ENCODE data around the gene KY. TPM values are rescaled to one million over a fixed set of nuclear protein-coding genes. Genes with fewer than 3 reads are reported as not detected.
"Not testable (repeated sequence)": the region's sequence is repeated elsewhere in the genome, so short reads cannot be mapped to it uniquely, and the experiment has no call there.

Gene KY
- total RNA-seq, 1 experiment from 2014 or later: 0.29 TPM

- Histone ChIP-seq H3K27me3 (ENCODE audit: low read length) (no peaks in the 10 kb centered on the region), H2AFZ (ENCODE audit: low read length) (no peak overlapping the region), H3K9me3 (ENCODE audit: low read length) (no peaks in the 10 kb centered on the region), H3K79me2 (ENCODE audit: low read length) (no peaks in the 10 kb centered on the region), H3K27ac (ENCODE audit: low read length) (no peak overlapping the region), H3K4me3 (ENCODE audit: low read length) (no peak overlapping the region), H4K20me1 (ENCODE audit: low read length) (no peaks in the 10 kb centered on the region), H3K4me2 (ENCODE audit: low read length) (no peak overlapping the region), H3K36me3 (ENCODE audit: low read depth, low read length) (no peaks in the 10 kb centered on the region), H3K9me2 (replicated peaks; ENCODE audit: low read length) (no peaks in the 10 kb centered on the region), H3K4me1 (ENCODE audit: insufficient read depth, low read length) (no peaks in the 10 kb centered on the region), H3K9ac (ENCODE audit: low read length) (no peak overlapping the region), H3F3A (ENCODE audit: low read length, unreplicated experiment) (no peaks in the 10 kb centered on the region)
- TF ChIP-seq EZH2 (IDR thresholded peaks at IDR 0.05; ENCODE audit: low read length, unreplicated experiment): no peak
- TF ChIP-seq, protein P1, sequence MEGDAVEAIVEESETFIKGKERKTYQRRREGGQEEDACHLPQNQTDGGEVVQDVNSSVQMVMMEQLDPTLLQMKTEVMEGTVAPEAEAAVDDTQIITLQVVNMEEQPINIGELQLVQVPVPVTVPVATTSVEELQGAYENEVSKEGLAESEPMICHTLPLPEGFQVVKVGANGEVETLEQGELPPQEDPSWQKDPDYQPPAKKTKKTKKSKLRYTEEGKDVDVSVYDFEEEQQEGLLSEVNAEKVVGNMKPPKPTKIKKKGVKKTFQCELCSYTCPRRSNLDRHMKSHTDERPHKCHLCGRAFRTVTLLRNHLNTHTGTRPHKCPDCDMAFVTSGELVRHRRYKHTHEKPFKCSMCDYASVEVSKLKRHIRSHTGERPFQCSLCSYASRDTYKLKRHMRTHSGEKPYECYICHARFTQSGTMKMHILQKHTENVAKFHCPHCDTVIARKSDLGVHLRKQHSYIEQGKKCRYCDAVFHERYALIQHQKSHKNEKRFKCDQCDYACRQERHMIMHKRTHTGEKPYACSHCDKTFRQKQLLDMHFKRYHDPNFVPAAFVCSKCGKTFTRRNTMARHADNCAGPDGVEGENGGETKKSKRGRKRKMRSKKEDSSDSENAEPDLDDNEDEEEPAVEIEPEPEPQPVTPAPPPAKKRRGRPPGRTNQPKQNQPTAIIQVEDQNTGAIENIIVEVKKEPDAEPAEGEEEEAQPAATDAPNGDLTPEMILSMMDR (conservative IDR thresholded peaks at IDR 0.05; ENCODE audit: low read depth, low read length): no peak
- TF ChIP-seq EZH2phosphoT487 (IDR thresholded peaks at IDR 0.05; ENCODE audit: borderline replicate concordance, low read length): no peak
- ATAC-seq (no peak), DNase-seq (no peak)
- ChIA-PET CTCF (no interaction called here), POLR2A (ENCODE audit: unreplicated experiment) (no interaction called here)
- intact Hi-C loops (cut with micrococcal nuclease): no loop called here
- no TSS peak for BruUV-seq (replicated peaks)
Observed at GRCh38 chr3:134576831-134577230, 74.0 kb downstream of the KY start.

DNA sequence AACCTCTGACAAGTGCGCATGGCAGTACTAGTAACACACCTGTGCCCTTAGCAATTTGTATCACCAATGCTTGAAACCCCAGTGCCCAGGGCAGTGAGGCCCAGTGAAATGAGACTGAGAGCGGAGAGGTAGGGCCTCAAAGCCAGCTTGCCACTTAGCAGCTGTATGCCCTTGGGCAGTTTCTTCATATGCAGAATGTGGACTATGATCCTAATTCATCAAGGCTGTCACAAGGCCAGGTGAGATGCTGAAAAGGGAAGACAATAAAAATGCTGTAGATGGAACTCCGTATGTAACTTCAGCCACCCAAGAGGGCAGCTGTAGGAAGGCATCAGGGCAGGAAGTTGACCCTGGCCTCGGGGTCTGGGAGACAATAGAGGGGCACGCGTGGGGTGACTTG lies 74.4 kb downstream of the KY start:
- ATAC-seq: no peak
- CTCF ChIA-PET: no interaction called here

GRCh38 chr3:134569899-134570298 lies 80.9 kb downstream of the KY start:
- H3K79me2 ChIP-seq (ENCODE audit: low read length); H3K9me3 ChIP-seq (ENCODE audit: low read length); BruUV-seq (replicated peaks); H3K27ac ChIP-seq (ENCODE audit: low read length); H3K4me2 ChIP-seq (ENCODE audit: low read length); DNase-seq; ATAC-seq; H2AFZ ChIP-seq (ENCODE audit: low read length); H3K27me3 ChIP-seq (ENCODE audit: low read length); H3K9ac ChIP-seq (ENCODE audit: low read length); H4K20me1 ChIP-seq (ENCODE audit: low read length); H3K4me1 ChIP-seq (ENCODE audit: insufficient read depth, low read length); POLR2A ChIA-PET (ENCODE audit: unreplicated experiment); H3K4me3 ChIP-seq (ENCODE audit: low read length); intact Hi-C loops (cut with micrococcal nuclease); CTCF ChIA-PET; H3K36me3 ChIP-seq (ENCODE audit: low read depth, low read length); H3K9me2 ChIP-seq (replicated peaks; ENCODE audit: low read length); H3F3A ChIP-seq (ENCODE audit: low read length, unreplicated experiment): not testable (repeated sequence)

More for the DNA sequence above, 74.4 kb downstream of the KY start:
- no peaks in the 10 kb centered on the region for H3K36me3 ChIP-seq (ENCODE audit: low read depth, low read length)
- H3K9ac ChIP-seq (ENCODE audit: low read length): no peak overlapping the region
- no peak for DNase-seq
- POLR2A ChIA-PET (ENCODE audit: unreplicated experiment): no interaction called here
- H3K9me3 ChIP-seq (ENCODE audit: low read length): no peaks in the 10 kb centered on the region
- H4K20me1 ChIP-seq (ENCODE audit: low read length): no peaks in the 10 kb centered on the region
- H3K4me1 ChIP-seq (ENCODE audit: insufficient read depth, low read length): no peaks in the 10 kb centered on the region
- H3K27me3 ChIP-seq (ENCODE audit: low read length): no peaks in the 10 kb centered on the region
- intact Hi-C loops (cut with micrococcal nuclease): no loop called here
- no TSS peak for BruUV-seq (replicated peaks)
- no peak overlapping the region for H3K27ac ChIP-seq (ENCODE audit: low read length)
- no peaks in the 10 kb centered on the region for H3F3A ChIP-seq (ENCODE audit: low read length, unreplicated experiment)
- H3K4me3 ChIP-seq (ENCODE audit: low read length): no peak overlapping the region
- H2AFZ ChIP-seq (ENCODE audit: low read length): no peak overlapping the region
- H3K9me2 ChIP-seq (replicated peaks; ENCODE audit: low read length): no peaks in the 10 kb centered on the region
- TF ChIP-seq, protein P1 (conservative IDR thresholded peaks at IDR 0.05; ENCODE audit: low read depth, low read length): no peak
- TF ChIP-seq EZH2phosphoT487 (IDR thresholded peaks at IDR 0.05; ENCODE audit: borderline replicate concordance, low read length): no peak
- no peak for TF ChIP-seq EZH2 (IDR thresholded peaks at IDR 0.05; ENCODE audit: low read length, unreplicated experiment)
- H3K4me2 ChIP-seq (ENCODE audit: low read length): no peak overlapping the region
- no peaks in the 10 kb centered on the region for H3K79me2 ChIP-seq (ENCODE audit: low read length)
